GM21528 (cell line): ENCODE results near the gene KRTAP3-3.

ENCODE experiments used
- ATAC-seq: cut with Tn5 transposase; IDR thresholded peaks from one replicate; pipeline ENCODE4 v1.9.1; 2021; ENCODE audit warnings: mild to moderate bottlenecking, moderate library complexity; ENCODE audit not compliant: unreplicated experiment, low FRiP score

The KRTAP3-3 gene

DNA sequence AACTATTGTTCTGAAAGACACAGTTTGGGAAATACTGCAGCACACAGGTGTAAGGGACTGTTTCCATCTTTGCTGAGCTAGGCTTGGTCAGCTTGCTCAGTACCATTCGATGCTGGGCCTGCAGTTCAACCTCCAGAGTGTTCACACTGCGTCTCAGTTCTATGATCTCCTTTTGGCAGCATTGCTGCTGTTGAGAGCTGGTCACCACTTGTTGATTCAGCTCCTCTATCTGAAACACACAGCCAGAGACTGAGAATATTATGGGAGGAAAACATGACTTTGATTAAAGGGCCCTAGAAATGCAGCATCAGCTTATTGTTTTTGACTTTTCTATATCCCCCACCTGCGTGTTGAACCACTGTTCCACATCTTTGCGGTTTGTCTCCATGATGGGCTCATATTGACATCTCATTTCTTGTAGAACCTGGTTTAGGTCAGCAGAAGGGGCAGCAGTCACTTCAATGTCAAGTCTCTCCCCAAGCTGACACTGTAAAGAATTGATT, 31.9 kb downstream of the KRTAP3-3 start:
- ATAC-seq, result no peak

- no peak for ATAC-seq
Measured at GRCh38 chr17:40961591-40961990, 32.4 kb downstream of the KRTAP3-3 start.

GRCh38 chr17:40960144-40960543, 33.8 kb downstream of the KRTAP3-3 start:
- ATAC-seq, result no peak

GRCh38 chr17:40958086-40958953, 35.6 kb downstream of the KRTAP3-3 start:
- ATAC-seq, result no peak

DNA sequence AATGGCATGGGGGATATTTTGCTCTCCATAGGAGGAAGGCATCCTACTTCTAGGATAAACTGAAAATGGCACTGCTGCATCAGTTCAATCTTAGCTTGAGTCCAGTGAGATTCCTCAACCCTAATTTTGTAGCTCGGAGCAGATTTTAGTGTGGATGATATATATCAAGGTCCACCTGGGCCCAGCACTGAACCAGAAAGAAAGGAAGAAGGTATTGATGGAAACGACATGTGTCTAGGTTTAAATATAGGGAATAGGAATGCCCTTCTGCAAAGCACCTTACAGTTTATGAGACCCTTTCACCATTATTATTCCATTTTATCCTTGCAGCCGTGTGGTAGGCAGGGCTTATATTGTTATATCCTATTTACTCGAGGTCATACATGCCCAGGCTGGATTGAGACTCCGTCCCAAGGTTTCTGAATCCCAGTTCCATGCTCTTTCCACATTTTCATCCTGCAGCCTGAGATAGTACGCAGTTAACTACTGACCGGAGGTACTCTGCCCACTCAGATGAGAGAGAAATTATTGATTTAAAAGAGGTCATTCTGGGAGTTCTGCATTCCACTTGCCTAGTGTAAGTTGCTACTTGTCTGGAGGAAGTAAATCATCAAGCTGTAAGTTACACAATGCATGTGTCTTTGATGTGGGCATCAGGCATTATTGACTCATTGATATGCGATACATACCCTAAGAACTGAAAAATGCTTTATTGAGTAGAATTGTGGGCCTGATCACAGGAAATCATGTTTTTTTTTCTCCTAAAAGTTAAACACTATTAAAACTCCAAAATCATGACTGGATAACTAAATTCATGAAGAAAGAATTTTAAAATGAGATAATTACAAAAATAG, 37.3 kb downstream of the KRTAP3-3 start:
- ATAC-seq, result no peak

DNA sequence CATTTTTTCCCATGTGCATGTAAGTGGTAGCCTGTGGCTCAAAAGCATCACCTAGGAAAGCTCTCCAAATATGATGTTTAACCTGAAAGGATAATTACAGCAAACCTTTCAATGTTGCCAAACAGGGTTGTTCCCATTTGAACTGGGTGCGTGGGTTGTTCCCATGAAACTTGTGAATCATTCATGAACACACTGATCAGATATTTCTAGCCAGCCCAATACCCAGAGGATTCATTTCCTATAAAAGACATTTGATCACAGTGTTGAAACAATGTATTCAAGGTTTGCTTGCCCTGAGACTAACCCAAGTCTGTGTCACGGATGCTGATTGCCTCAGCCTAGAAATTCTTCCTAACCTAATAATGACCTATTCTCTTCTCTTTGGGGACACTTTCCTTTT, 40.1 kb downstream of the KRTAP3-3 start:
- no peak for ATAC-seq

GRCh38 chr17:40952661-40953060, 41.3 kb downstream of the KRTAP3-3 start:
- ATAC-seq, result no peak

GRCh38 chr17:40952154-40952553, 41.8 kb downstream of the KRTAP3-3 start:
- no peak for ATAC-seq

DNA sequence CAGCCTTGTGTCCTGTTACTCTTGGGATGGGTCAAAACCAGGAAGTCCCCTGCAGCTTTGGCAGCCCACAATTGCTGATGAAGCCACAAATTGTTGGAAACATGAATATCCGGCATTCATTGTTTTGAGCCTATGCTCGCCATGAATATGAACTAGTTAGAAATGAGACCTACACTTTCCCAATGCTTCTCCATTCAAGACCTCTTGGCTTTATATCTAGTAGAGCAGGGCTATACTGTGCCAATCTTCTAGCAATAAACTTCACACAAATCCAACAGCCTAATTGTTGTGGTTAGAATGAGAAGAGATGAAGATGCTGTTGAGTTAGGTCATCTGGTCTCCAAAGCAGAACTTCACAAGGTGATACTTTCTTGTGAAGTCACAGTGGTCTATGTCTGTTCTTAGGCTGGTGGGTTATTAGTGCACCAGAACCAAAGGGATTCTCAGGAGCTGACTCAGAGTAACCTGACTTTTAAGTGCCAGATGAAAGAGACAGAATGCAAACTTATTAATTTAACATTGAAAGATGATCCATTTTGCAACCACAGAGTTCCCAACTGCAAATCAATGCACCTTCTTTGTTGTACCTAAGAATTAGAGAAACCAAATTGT, 42.8 kb downstream of the KRTAP3-3 start:
- ATAC-seq, result no peak

DNA sequence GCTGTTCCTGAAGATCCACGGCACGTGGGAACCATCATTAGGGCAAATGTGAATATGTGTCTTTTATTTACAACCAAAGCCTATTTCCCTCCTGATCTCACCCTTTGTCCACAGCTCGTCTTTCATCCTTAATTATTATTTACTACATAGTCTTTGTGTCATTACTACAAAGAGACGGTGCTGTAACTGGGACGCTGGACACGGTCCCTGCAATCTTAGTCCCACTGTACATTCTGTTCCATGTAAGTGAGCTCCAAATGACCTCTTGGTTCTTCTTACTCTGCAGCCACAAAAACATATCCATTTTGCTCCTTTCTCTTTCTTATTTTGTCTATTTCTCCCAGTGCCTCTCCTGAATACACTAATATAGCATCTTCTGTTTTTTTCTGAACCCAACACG, 43.8 kb downstream of the KRTAP3-3 start:
- no peak for ATAC-seq

GRCh38 chr17:40949418-40949817, 44.5 kb downstream of the KRTAP3-3 start:
- ATAC-seq, result no peak

GRCh38 chr17:40947929-40948328, 46.0 kb downstream of the KRTAP3-3 start:
- no peak for ATAC-seq

- no peak for ATAC-seq
Measured at GRCh38 chr17:40945414-40945813, 48.5 kb downstream of the KRTAP3-3 start.

DNA sequence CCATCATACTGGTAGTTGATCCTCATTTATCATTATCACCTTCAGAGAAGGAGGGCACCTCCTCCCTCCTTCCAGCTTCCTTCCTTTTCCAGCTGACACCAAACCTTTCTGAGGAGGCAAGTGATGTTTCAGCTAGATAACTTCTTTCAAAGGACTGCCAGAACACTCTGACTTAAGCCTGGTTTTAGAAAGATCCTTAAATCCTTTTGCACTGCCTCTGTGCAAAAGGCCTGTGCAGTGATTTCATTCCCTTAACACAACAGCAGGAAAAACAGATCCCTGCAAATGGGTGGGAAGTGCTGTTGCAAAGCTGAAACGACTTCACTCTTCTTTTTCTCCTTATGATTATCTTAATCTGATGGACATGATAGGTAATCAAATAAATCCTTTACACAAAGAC, 49.4 kb downstream of the KRTAP3-3 start:
- ATAC-seq, result no peak
